Activated T-helper 2 cell treated with anti-CD3 and anti-CD28 coated beads, Interferon-gamma antibody, Interleukin-2, Interleukin-4, amounts not matched to agents 10 μg/mL and 5 μg/mL and 100 μg/mL, durations not matched to agents 14 hours and 24 hours and 36 hours (primary cell): ENCODE data around the gene FKRP. TPM values are rescaled to one million over a fixed set of nuclear protein-coding genes. Genes with fewer than 3 reads are reported as not detected.
"Not testable (repeated sequence)": the region's sequence is repeated elsewhere in the genome, so short reads cannot be mapped to it uniquely, and the experiment has no call there.

Experiments used
- DNase-seq: peaks from one replicate; pipeline ENCODE4 v3.0.0; 2021; ENCODE audit warnings: low spot score
- H3K27ac Mint-ChIP-seq: one replicate; pipeline ENCODE4 v1.8.0; 2021; ENCODE audit warnings: mixed read lengths
- H3K27me3 Mint-ChIP-seq: one replicate; pipeline ENCODE4 v1.8.0; 2021; ENCODE audit warnings: low read depth, mixed read lengths
- H3K36me3 Mint-ChIP-seq: one replicate; pipeline ENCODE4 v1.8.0; 2021; ENCODE audit warnings: low read depth, mixed read lengths
- H3K4me1 Mint-ChIP-seq: one replicate; pipeline ENCODE4 v1.8.0; 2021; ENCODE audit warnings: low read depth, mixed read lengths
- H3K4me3 Mint-ChIP-seq: one replicate; pipeline ENCODE4 v1.8.0; 2021; ENCODE audit warnings: low read depth, mild to moderate bottlenecking, moderate library complexity, mixed read lengths
- H3K9me3 Mint-ChIP-seq: one replicate; pipeline ENCODE4 v1.8.0; 2021; ENCODE audit warnings: mixed read lengths
- intact Hi-C: fragments of 100-400 bp; cut with micrococcal nuclease; formaldehyde crosslinking; loops from one replicate; pipeline ENCODE4 v1.15.1; 2023
- total RNA-seq: library from RNA; stranded (reverse); gene quantifications from 2 replicates; pipeline ENCODE4 v1.2.3, GENCODE V29; 2022

FKRP gene, protein sequence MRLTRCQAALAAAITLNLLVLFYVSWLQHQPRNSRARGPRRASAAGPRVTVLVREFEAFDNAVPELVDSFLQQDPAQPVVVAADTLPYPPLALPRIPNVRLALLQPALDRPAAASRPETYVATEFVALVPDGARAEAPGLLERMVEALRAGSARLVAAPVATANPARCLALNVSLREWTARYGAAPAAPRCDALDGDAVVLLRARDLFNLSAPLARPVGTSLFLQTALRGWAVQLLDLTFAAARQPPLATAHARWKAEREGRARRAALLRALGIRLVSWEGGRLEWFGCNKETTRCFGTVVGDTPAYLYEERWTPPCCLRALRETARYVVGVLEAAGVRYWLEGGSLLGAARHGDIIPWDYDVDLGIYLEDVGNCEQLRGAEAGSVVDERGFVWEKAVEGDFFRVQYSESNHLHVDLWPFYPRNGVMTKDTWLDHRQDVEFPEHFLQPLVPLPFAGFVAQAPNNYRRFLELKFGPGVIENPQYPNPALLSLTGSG
- 23.1 and 23.8 TPM in 2 replicates for total RNA-seq

- H3K9me3 Mint-ChIP-seq, result no peaks in the 10 kb centered on the region
- DNase-seq, result no peak
- H3K36me3 Mint-ChIP-seq, result peaks cover 31% of the 10 kb centered on the region
- no peaks in the 10 kb centered on the region for H3K27me3 Mint-ChIP-seq
- peaks cover 34% of the 10 kb centered on the region for H3K4me1 Mint-ChIP-seq
- peak within 1 kb of the TSS; percentile 95 for H3K4me3 Mint-ChIP-seq
- intact Hi-C loops, result loop anchor here (2.0 kb wide), 1 partner anchor 145 kb away; the partner anchor contains the start of gene CALM3
- peak within 1 kb of the TSS; percentile 83 for H3K27ac Mint-ChIP-seq
Observed at GRCh38 chr19:46745521-46746280, at the start of gene FKRP. Gene FKRP (plus strand): TSS chr19:46746057. CDS start chr19:46755451, 9,394 bp downstream.

- intact Hi-C loops, result no loop called here
Observed at GRCh38 chr19:46696866-46697203, 49.0 kb upstream of the FKRP start.

DNA sequence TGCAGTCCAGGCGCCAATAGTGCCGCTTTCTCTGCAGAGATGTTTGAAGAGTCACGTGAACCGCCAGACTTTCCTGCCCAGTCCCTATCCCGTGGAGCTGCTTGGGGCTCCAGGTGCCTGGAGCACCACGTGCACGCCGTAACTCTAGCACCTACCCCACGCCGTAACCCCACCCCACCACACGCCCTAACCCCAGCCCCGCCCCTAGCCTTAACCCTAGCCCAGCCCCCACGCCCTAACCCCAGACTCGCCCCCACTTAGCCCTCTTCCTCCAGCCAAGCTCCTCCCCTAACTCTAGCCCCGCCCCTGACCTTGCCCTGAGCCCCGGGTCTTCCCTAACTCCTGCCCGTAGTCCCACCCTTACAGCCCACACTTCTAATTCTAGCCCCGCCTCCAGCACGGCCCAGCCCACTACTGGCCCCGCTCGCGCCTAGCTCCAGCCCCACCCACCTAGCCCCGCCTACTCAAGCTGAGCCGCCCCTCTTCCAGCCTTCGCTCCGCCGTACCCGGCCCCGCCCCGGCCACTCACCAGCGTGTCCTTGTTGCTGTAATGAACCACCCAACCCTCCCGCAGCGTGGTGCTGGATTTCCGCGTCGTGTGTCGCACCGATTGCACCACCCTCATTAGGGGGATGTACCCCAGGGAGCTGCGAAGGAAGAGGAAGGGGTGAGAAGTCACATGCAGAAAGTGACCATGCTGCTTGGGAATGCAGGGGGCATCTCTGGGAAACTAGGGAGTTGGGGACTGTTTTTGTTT lies 48.5 kb upstream of the FKRP start:
- Mint-ChIP-seq H3K27ac (no peak overlapping the region), H3K4me1 (no peaks in the 10 kb centered on the region), H3K4me3 (no peak overlapping the region), H3K9me3 (no peaks in the 10 kb centered on the region), H3K27me3 (no peaks in the 10 kb centered on the region), H3K36me3 (peaks cover 88% of the 10 kb centered on the region)
- intact Hi-C loops, result no loop called here
- DNase-seq, result no peak

More at GRCh38 chr19:46696866-46697203, 49.0 kb upstream of the FKRP start:
- H3K9me3 Mint-ChIP-seq, result no peaks in the 10 kb centered on the region
- no peak overlapping the region for H3K27ac Mint-ChIP-seq
- H3K36me3 Mint-ChIP-seq, result peaks cover 90% of the 10 kb centered on the region
- no peak overlapping the region for H3K4me3 Mint-ChIP-seq
- no peak for DNase-seq
- H3K27me3 Mint-ChIP-seq, result no peaks in the 10 kb centered on the region
- no peaks in the 10 kb centered on the region for H3K4me1 Mint-ChIP-seq

DNA sequence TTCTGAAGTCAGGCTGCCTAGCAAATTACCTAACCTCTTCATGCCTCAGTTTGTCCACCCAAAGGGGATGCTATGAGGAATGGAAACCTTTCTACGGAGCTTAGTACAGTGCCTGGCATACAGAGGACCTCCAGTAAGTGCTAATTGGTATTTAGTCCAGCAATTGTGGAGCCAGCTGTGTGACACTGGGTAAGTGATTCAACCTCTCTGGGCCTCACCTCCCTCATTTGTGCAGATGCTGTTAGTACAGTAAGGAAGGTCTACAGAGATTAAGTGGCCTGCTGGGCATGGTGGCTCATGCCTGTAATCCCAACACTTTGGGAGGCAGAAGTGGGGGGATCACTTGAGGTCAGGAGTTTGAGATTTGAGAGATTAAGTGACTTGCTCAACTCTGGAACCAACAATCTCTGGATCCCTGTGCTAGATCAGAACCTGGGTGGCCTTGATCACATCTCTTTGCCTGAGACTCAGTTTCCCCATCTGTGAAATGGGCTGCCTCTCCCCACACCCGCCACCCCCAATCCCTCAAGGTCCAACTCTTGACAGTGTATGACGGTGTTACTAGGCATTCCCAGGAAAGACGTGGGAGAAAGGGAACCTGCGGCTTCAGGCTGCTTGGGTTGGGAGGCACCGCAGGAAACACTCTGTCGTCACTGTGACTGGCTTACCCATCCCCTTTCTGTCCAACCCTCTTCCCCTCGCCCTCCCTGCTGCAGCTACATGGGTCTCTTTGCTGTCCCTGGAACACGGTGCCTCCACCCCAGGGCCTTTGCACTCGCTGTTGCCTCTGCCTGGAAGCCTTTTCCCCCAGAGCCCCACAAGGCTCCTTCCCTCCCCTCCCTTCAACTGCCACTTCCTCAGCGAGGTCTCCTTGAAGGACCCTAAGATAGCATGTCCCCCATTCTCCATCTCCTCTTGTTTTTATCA lies 47.2 kb upstream of the FKRP start:
- H3K27ac Mint-ChIP-seq, result no peak overlapping the region
- H3K27me3 Mint-ChIP-seq, result no peaks in the 10 kb centered on the region
- intact Hi-C loops, result no loop called here
- H3K4me3 Mint-ChIP-seq, result no peak overlapping the region
- H3K4me1 Mint-ChIP-seq, result no peaks in the 10 kb centered on the region
- peaks cover 85% of the 10 kb centered on the region for H3K36me3 Mint-ChIP-seq
- DNase-seq, result no peak
- no peaks in the 10 kb centered on the region for H3K9me3 Mint-ChIP-seq

DNA sequence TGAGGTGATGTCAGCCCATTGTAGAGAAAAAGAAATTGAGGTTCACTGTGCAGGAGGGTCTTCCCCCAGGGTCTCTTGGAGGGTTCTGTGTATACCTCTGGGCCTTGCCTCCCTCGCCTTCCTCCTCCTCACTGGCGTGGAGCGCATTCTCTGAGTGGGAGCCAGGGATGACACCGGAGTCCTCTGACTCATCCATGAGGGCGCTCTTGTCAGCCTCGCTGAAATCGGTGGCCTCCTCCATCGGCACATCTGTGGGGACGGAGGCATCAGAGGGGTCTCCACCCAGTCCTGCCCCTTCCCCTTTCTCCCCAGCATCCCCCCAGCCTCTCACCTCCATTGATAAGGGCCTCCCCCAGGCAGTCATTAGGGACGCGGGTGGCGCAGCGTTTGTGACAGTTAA lies 45.2 kb upstream of the FKRP start:
- no peak overlapping the region for H3K4me3 Mint-ChIP-seq
- DNase-seq, result no peak
- no peaks in the 10 kb centered on the region for H3K9me3 Mint-ChIP-seq
- H3K4me1 Mint-ChIP-seq, result peaks cover 6% of the 10 kb centered on the region
- peaks cover 84% of the 10 kb centered on the region for H3K36me3 Mint-ChIP-seq
- H3K27me3 Mint-ChIP-seq, result no peaks in the 10 kb centered on the region
- no peak overlapping the region for H3K27ac Mint-ChIP-seq
- intact Hi-C loops, result no loop called here

- Mint-ChIP-seq H3K36me3 (peaks cover 71% of the 10 kb centered on the region), H3K27ac (peak overlapping the region; percentile 53), H3K4me1 (peaks cover 6% of the 10 kb centered on the region), H3K27me3 (no peaks in the 10 kb centered on the region), H3K9me3 (no peaks in the 10 kb centered on the region), H3K4me3 (no peak overlapping the region)
- peak; percentile 77 for DNase-seq
- intact Hi-C loops, result loop anchor here (1.0 kb wide), 1 partner anchor 24 kb away; no protein-coding TSS in a partner anchor
Observed at GRCh38 chr19:46704379-46705076, 41.3 kb upstream of the FKRP start.

DNA sequence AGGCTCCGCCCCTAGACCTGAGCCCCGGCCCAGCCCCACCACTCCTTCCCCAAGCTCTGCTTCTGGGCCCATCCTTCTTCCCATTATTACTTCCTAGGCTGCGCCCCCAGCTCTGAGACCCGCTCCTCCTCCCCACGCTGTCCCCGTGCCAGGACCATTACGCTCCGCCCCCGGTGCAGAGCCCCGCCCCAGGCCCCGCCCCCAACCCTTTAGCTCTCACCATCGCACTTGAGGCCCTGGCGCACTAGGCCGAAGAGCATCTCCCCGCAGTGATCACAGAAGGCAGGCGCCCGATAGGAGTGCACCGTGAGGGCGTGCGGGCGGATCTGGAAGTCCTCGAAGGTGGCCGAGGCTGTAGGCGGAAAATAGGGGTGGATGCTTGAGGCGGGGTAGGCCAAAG lies 35.2 kb upstream of the FKRP start:
- intact Hi-C loops, result no loop called here
- no peak overlapping the region for H3K4me3 Mint-ChIP-seq
- H3K27me3 Mint-ChIP-seq, result no peaks in the 10 kb centered on the region
- H3K9me3 Mint-ChIP-seq, result no peaks in the 10 kb centered on the region
- DNase-seq, result no peak
- peaks cover 56% of the 10 kb centered on the region for H3K36me3 Mint-ChIP-seq
- no peak overlapping the region for H3K27ac Mint-ChIP-seq
- peaks cover 15% of the 10 kb centered on the region for H3K4me1 Mint-ChIP-seq

DNA sequence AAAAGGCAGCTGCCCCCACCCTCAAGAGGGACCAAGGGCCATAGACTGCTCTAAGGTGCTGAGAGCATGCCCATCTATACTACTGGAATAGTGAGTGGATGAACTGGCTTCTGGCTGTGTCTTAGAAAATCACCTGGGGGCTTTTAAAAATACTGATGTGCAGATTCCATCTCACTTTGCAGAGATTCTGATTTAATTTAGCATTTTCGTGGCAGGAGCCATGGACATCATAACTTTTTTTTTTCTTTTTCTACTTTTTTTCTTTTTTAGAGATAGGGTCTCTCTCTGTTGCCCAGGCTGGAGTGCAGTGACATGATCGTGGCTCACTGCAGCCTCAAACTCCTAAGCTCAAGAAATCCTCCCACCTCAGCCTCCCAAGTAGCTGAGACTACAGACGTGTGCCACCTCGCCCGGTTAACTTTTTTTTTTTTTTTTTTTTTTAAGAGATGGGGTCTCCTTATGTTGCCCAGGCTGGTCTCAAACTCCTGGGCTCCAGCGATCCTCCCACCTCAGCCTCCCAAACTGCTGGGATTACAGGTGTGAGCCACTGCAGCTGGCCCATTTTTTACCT lies 33.0 kb upstream of the FKRP start:
- H3K4me3 Mint-ChIP-seq, result peak overlapping the region; percentile 94
- H3K27me3 Mint-ChIP-seq, DNase-seq, intact Hi-C loops, H3K9me3 Mint-ChIP-seq: not testable (repeated sequence)
- H3K36me3 Mint-ChIP-seq, result peaks cover 44% of the 10 kb centered on the region
- peak overlapping the region; percentile 92 for H3K27ac Mint-ChIP-seq
- H3K4me1 Mint-ChIP-seq, result peaks cover 20% of the 10 kb centered on the region

DNA sequence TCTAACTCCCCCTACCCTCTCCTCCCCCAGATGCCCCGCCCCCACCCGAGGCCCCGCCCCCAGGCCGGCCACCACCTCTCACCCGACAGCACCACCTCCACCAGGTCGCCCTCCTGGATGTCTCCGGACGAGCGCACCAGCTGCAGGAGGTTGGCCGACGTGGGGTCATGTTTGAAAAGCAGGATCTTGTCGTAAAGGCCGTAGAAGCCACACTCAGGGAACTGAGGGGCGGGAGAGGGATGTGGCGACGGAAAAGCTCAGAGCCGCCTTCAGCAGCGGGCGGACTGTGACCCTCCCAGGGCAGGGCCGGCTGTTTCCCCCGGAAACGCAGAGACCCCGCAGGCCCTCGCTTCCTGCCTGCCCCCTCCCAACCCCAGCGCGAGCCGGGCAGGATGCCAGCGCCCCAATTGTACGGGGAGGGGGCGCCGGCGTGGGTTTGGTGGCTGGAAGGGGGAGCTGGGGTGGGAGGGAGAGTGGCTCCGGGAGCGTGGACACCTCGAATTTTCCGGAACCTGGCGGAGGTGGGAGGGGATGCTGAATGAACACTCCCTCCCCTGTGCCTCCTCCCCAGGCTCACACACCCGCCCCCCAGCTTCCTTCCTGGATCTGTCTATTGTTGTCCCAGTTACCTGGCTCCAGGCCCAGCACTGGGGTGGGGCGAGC lies 31.9 kb upstream of the FKRP start:
- Mint-ChIP-seq H3K27ac (peak overlapping the region; percentile 92), H3K9me3 (no peaks in the 10 kb centered on the region), H3K4me1 (peaks cover 30% of the 10 kb centered on the region), H3K36me3 (peaks cover 50% of the 10 kb centered on the region), H3K4me3 (peak overlapping the region; percentile 94), H3K27me3 (no peaks in the 10 kb centered on the region)
- DNase-seq, result peak; percentile 63
- intact Hi-C loops, result loop anchor here (2.0 kb wide), 1 partner anchor 73 kb away; no protein-coding TSS in a partner anchor

DNA sequence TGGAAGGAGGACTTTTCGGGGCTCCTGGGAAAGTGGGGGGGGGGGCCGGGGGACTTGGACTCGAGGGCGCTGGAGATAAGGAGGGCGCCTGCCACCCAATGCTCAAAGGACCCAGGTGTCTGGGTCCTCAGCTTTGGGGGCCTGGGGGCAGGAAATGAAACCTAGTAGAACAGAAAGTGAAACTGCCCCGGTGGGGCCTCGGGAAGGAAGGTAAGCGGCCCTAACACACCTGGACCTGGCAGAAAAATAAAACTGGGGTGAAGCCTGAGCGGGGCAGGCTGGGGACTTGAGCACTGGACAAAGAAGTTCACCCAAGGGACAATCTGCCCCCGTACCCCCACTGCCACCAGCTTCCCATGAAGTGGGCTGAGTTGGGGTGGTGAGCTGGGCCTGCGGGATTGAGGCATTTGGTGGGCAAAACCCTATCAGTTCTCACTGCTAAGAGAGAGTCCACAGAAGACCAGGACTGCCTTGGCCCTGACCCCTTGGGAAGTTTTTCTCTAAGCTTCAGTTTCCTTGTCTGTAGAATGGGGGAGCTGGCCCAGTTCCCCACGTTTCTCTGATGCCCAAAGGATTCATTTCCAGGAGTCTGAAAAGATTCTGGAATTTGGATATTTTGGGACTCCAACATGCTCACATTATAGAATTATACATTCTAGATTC lies 31.3 kb upstream of the FKRP start:
- Mint-ChIP-seq H3K27ac (peak overlapping the region; percentile 86), H3K9me3 (no peaks in the 10 kb centered on the region), H3K36me3 (peaks cover 51% of the 10 kb centered on the region), H3K27me3 (no peaks in the 10 kb centered on the region), H3K4me1 (peaks cover 36% of the 10 kb centered on the region), H3K4me3 (peak overlapping the region; percentile 94)
- peak; percentile 67 for DNase-seq
- intact Hi-C loops, result loop anchor here (2.0 kb wide), 1 partner anchor 72 kb away; no protein-coding TSS in a partner anchor
